K562 (cell line): ENCODE results near the gene PNRC2. TPM values are rescaled to one million over a fixed set of nuclear protein-coding genes. Genes with fewer than 3 reads are reported as not detected.

Source experiments
- BHLHE40 ChIP-seq: IDR thresholded peaks from 2 replicates; pipeline ENCODE4 v1.6.1; 2011; ENCODE audit warnings: low read length, improper control_type of control experiment
- CREM ChIP-seq: IDR thresholded peaks from 2 replicates; pipeline ENCODE4 v1.6.1; 2014; ENCODE audit warnings: antibody characterized with exemption, low read depth
- ELF2 ChIP-seq: fragments of 250-450 bp; sonication (Bioruptor Pico); IDR thresholded peaks from 2 replicates; pipeline ENCODE4 v1.5.0; 2021; ENCODE audit warnings: mild to moderate bottlenecking
- GATAD2B ChIP-seq: fragments of 450-650 bp; IDR thresholded peaks from 2 replicates; pipeline ENCODE4 v1.6.1; 2017; ENCODE audit warnings: mild to moderate bottlenecking, borderline replicate concordance
- GTF2F1 ChIP-seq: IDR thresholded peaks from 2 replicates; pipeline ENCODE4 v1.6.1; 2011; ENCODE audit warnings: low read depth, low read length, improper control_type of control experiment
- ILF3 ChIP-seq: fragments of 450-650 bp; IDR thresholded peaks from 2 replicates; pipeline ENCODE4 v1.6.1; 2018; ENCODE audit warnings: antibody characterized with exemption, mild to moderate bottlenecking, moderate library complexity, borderline replicate concordance
- JUND ChIP-seq, 2 experiments: IDR thresholded peaks; 2 replicates in 1 of 2; 3 replicates in 1 of 2; pipeline ENCODE4 v1.6.1; 2011; ENCODE audit warnings: borderline replicate concordance in 2 of 2, low read depth in 2 of 2, low read length in 2 of 2, improper control_type of control experiment in 1 of 2, missing biosample characterization in 1 of 2, missing genetic modification characterization in 1 of 2, missing genetic modification reagents in 1 of 2
- KLF10 ChIP-seq: fragments of 250-450 bp; sonication (Bioruptor Pico); IDR thresholded peaks from 2 replicates; pipeline ENCODE4 v1.6.1; 2021; ENCODE audit warnings: matching md5 sums
- MXI1 ChIP-seq: IDR thresholded peaks from 2 replicates; pipeline ENCODE4 v1.6.1; 2011; ENCODE audit warnings: low read depth, mild to moderate bottlenecking, improper control_type of control experiment, low read length
- NR2C2 ChIP-seq, 2 experiments: fragments of 200-800 bp in 1 of 2; sonication (Bioruptor generic) in 1 of 2; sonication (generic) in 1 of 2; formaldehyde crosslinking in 1 of 2; IDR thresholded peaks; 2 replicates each; pipeline versions ENCODE4 v1.6.1 to v1.8.0; 2016 to 2022; ENCODE audit warnings: mild to moderate bottlenecking in 1 of 2, missing compliant biosample characterization in 1 of 2, missing genetic modification characterization in 1 of 2, missing genetic modification reagents in 1 of 2
- RBM15 ChIP-seq: fragments of 200-400 bp; formaldehyde crosslinking; IDR thresholded peaks from 2 replicates; pipeline ENCODE4 v1.6.1; 2018; ENCODE audit warnings: mild to moderate bottlenecking, low read length, moderate library complexity; ENCODE audit not compliant: insufficient read depth
- SAFB ChIP-seq: fragments of 200-400 bp; formaldehyde crosslinking; IDR thresholded peaks from 2 replicates; pipeline ENCODE4 v1.6.1; 2017; ENCODE audit warnings: low read depth, low read length, borderline replicate concordance
- SMARCE1 ChIP-seq: fragments of 450-650 bp; IDR thresholded peaks from 2 replicates; pipeline ENCODE4 v1.7.1; 2016; ENCODE audit warnings: mild to moderate bottlenecking
- ZNF436 ChIP-seq: fragments of 250-450, 450-650 bp; sonication (Bioruptor Pico); formaldehyde crosslinking; IDR thresholded peaks from 2 replicates; pipeline ENCODE4 v1.7.0; 2020; ENCODE audit warnings: mild to moderate bottlenecking
- ZNF75A ChIP-seq: fragments of 450-650 bp; formaldehyde crosslinking; IDR thresholded peaks from 2 replicates; pipeline ENCODE4 v1.4.0; 2020; ENCODE audit warnings: mild to moderate bottlenecking
- polyA plus RNA-seq, 8 experiments: library from polyadenylated mRNA; depleted of rRNA in 4 of 8; stranded (reverse) in 5 of 8; unstranded in 3 of 8; fragments of >200 nt; fragmentation: Nextera tagmentation in 2 of 8; fragmentation: Illumina TruSeq in 1 of 8; extraction: Ambion mirVana in 2 of 8; extraction: Trizol in 1 of 8; gene quantifications; 2 replicates each; pipeline versions ENCODE4 v1.2.1 to v1.2.3, GENCODE V29; 2011 to 2014; ENCODE audit warnings: inconsistent platforms in 1 of 8, missing spikeins in 1 of 8
- total RNA-seq, 7 experiments: library from RNA; depleted of rRNA in 6 of 7; stranded (reverse); fragments of >200 nt in 6 of 7; fragmentation: Illumina TruSeq in 2 of 7; extraction: Trizol in 2 of 7; gene quantifications; 2 replicates each; pipeline versions ENCODE4 v1.2.1 to v1.2.3, GENCODE V29; 2011 to 2021; ENCODE audit warnings: low replicate concordance in 1 of 7
- TF ChIP-seq, protein P1 (sequence below): fragments of 450-650 bp; IDR thresholded peaks from 2 replicates; pipeline ENCODE4 v1.6.1; 2016; ENCODE audit warnings: antibody characterized with exemption
- TF ChIP-seq, protein P2 (sequence below): fragments of 250-450 bp; sonication (Bioruptor Pico); IDR thresholded peaks from 2 replicates; pipeline ENCODE4 v1.4.0; 2020; ENCODE audit warnings: mild to moderate bottlenecking, moderate library complexity, borderline replicate concordance
- TF ChIP-seq, protein P3 (sequence below): fragments of 250-450 bp; sonication (Bioruptor Pico); IDR thresholded peaks from 2 replicates; pipeline ENCODE4 v1.5.0; 2021
- TF ChIP-seq, protein P4 (sequence below): fragments of 450-650 bp; IDR thresholded peaks from 2 replicates; pipeline ENCODE4 v1.6.1; 2017; ENCODE audit warnings: antibody characterized with exemption
- TF ChIP-seq, protein P5 (sequence below): sonication (generic); formaldehyde crosslinking; IDR thresholded peaks from 2 replicates; pipeline ENCODE4 v1.9.0; 2022; ENCODE audit warnings: mild to moderate bottlenecking, missing genetic modification reagents

Gene PNRC2
- total and polyA plus RNA-seq, 9 of the 15 experiments (the other 6 are each of a cell fraction or from before 2014, with no cell fraction given) = 127 to 303 (median 203) TPM

DNA sequence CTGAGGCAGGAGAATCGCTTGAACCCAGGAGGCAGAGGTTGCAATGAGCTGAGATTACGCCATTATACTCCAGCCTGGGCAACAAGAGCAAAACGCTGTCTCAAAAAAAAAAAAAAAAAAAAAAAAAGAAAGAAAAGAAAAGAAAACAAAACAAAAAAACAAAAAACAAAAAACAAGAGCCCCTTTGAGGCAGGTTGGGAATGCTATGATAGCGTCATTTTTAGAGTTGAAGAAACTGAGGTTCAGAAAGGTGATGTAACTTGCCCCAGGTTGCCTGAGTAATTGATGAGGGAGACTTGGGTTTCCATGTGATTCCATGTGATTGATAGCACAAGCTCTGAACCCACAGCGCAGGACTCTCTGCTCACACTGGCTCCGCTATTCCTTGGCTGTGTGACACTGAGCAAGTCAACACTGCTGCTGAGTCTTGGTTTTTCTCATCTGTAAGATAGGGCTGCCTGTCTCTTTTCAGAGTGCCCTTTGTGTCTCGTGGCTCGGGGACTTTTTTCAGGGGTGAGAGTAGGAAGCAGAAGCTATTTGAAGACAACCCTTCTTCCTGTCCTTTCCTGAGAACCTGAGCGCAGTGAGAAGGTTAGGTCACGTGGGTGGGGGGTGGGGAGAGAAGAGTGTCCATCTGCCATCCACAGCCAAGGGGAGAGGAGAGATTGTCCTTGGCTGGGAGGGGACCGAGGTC, 48.9 kb upstream of the PNRC2 start (continued):
- TF ChIP-seq, protein P1, sequence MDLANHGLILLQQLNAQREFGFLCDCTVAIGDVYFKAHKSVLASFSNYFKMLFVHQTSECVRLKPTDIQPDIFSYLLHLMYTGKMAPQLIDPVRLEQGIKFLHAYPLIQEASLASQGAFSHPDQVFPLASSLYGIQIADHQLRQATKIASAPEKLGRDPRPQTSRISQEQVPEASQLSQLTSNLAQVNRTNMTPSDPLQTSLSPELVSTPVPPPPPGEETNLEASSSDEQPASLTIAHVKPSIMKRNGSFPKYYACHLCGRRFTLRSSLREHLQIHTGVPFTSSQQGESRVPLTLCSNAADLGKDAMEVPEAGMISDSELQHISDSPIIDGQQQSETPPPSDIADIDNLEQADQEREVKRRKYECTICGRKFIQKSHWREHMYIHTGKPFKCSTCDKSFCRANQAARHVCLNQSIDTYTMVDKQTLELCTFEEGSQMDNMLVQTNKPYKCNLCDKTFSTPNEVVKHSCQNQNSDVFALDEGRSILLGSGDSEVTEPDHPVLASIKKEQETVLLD = no peak
- TF ChIP-seq JUND (IDR thresholded peaks at IDR 0.05; ENCODE audit: borderline replicate concordance, low read depth, low read length) = no peak
- no peak for TF ChIP-seq JUND (tag; IDR thresholded peaks at IDR 0.05; ENCODE audit: borderline replicate concordance, low read depth, low read length)
- no peak for TF ChIP-seq KLF10 (CRISPR knock-in tag)
- TF ChIP-seq BHLHE40 = 0 out of 2 replicates have a peak, but pooled peaks have one; percentile 16
- TF ChIP-seq ZNF436 (CRISPR knock-in tag) = no peak
- no peak for TF ChIP-seq ZNF75A (CRISPR knock-in tag)
- no peak for TF ChIP-seq ELF2 (CRISPR knock-in tag)
- no peak for TF ChIP-seq RBM15
- TF ChIP-seq NR2C2 (CRISPR knock-in tag; IDR thresholded peaks at IDR 0.05) = no peak
- no peak for TF ChIP-seq NR2C2 (tag; IDR thresholded peaks at IDR 0.05)
- TF ChIP-seq, protein P2, sequence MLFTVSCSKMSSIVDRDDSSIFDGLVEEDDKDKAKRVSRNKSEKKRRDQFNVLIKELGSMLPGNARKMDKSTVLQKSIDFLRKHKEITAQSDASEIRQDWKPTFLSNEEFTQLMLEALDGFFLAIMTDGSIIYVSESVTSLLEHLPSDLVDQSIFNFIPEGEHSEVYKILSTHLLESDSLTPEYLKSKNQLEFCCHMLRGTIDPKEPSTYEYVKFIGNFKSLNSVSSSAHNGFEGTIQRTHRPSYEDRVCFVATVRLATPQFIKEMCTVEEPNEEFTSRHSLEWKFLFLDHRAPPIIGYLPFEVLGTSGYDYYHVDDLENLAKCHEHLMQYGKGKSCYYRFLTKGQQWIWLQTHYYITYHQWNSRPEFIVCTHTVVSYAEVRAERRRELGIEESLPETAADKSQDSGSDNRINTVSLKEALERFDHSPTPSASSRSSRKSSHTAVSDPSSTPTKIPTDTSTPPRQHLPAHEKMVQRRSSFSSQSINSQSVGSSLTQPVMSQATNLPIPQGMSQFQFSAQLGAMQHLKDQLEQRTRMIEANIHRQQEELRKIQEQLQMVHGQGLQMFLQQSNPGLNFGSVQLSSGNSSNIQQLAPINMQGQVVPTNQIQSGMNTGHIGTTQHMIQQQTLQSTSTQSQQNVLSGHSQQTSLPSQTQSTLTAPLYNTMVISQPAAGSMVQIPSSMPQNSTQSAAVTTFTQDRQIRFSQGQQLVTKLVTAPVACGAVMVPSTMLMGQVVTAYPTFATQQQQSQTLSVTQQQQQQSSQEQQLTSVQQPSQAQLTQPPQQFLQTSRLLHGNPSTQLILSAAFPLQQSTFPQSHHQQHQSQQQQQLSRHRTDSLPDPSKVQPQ (CRISPR knock-in tag) = no peak
- TF ChIP-seq, protein P3, sequence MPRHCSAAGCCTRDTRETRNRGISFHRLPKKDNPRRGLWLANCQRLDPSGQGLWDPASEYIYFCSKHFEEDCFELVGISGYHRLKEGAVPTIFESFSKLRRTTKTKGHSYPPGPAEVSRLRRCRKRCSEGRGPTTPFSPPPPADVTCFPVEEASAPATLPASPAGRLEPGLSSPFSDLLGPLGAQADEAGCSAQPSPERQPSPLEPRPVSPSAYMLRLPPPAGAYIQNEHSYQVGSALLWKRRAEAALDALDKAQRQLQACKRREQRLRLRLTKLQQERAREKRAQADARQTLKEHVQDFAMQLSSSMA = no peak
- no peak for TF ChIP-seq SAFB
- TF ChIP-seq CREM = no peak
- TF ChIP-seq MXI1 = no peak
- no peak for TF ChIP-seq ILF3
- TF ChIP-seq SMARCE1 = no peak
- TF ChIP-seq, protein P4, sequence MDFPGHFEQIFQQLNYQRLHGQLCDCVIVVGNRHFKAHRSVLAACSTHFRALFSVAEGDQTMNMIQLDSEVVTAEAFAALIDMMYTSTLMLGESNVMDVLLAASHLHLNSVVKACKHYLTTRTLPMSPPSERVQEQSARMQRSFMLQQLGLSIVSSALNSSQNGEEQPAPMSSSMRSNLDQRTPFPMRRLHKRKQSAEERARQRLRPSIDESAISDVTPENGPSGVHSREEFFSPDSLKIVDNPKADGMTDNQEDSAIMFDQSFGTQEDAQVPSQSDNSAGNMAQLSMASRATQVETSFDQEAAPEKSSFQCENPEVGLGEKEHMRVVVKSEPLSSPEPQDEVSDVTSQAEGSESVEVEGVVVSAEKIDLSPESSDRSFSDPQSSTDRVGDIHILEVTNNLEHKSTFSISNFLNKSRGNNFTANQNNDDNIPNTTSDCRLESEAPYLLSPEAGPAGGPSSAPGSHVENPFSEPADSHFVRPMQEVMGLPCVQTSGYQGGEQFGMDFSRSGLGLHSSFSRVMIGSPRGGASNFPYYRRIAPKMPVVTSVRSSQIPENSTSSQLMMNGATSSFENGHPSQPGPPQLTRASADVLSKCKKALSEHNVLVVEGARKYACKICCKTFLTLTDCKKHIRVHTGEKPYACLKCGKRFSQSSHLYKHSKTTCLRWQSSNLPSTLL = no peak
- TF ChIP-seq, protein P5, sequence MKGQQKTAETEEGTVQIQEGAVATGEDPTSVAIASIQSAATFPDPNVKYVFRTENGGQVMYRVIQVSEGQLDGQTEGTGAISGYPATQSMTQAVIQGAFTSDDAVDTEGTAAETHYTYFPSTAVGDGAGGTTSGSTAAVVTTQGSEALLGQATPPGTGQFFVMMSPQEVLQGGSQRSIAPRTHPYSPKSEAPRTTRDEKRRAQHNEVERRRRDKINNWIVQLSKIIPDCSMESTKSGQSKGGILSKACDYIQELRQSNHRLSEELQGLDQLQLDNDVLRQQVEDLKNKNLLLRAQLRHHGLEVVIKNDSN (CRISPR knock-in tag) = peak; percentile 77
- TF ChIP-seq GATAD2B = no peak
- TF ChIP-seq GTF2F1 = no peak
